HepG2 (cell line): ENCODE measurements around the gene ASPHD1. TPM values are rescaled to one million over a fixed set of nuclear protein-coding genes. Genes with fewer than 3 reads are reported as not detected.

Experiments used
- ARNTL ChIP-seq: sonication (generic); formaldehyde crosslinking; IDR thresholded peaks from 2 replicates; pipeline ENCODE4 v1.4.0; 2020; ENCODE audit warnings: mild to moderate bottlenecking, missing genetic modification reagents
- BCL6 ChIP-seq: IDR thresholded peaks from 2 replicates; pipeline ENCODE4 v1.6.1; 2016; ENCODE audit warnings: missing genetic modification reagents, missing compliant biosample characterization
- HMG20B ChIP-seq: conservative IDR thresholded peaks from 2 replicates; pipeline ENCODE4 v1.6.1; 2016; ENCODE audit warnings: missing genetic modification reagents, missing compliant biosample characterization
- IRX3 ChIP-seq: sonication (generic); formaldehyde crosslinking; IDR thresholded peaks from 2 replicates; pipeline ENCODE4 v1.8.1; 2023; ENCODE audit warnings: mild to moderate bottlenecking, low read depth, missing genetic modification reagents, borderline replicate concordance
- NR2F1 ChIP-seq, 2 experiments: fragments of 450-650 bp in 1 of 2; formaldehyde crosslinking in 1 of 2; IDR thresholded peaks; 2 replicates each; pipeline versions ENCODE4 v1.5.0 to v1.6.1; 2016 to 2020; ENCODE audit warnings: mild to moderate bottlenecking in 1 of 2, missing compliant biosample characterization in 1 of 2, missing genetic modification reagents in 1 of 2, moderate library complexity in 1 of 2
- PCBP1 ChIP-seq: fragments of 200-400 bp; formaldehyde crosslinking; IDR thresholded peaks from 2 replicates; pipeline ENCODE4 v1.6.1; 2017; ENCODE audit warnings: mild to moderate bottlenecking, low read depth, low read length, borderline replicate concordance
- PRMT3 ChIP-seq: sonication (generic); formaldehyde crosslinking; IDR thresholded peaks from 2 replicates; pipeline ENCODE4 v1.8.1; 2022; ENCODE audit warnings: low read depth, mild to moderate bottlenecking, moderate library complexity, missing genetic modification reagents, borderline replicate concordance
- RFX3 ChIP-seq: IDR thresholded peaks from 2 replicates; pipeline ENCODE4 v1.6.1; 2016; ENCODE audit warnings: missing biosample characterization, missing genetic modification reagents
- RXRB ChIP-seq: IDR thresholded peaks from 2 replicates; pipeline ENCODE4 v1.6.1; 2016; ENCODE audit warnings: borderline replicate concordance, missing genetic modification reagents, missing compliant biosample characterization
- ZBTB42 ChIP-seq: sonication (generic); formaldehyde crosslinking; IDR thresholded peaks from 2 replicates; pipeline ENCODE4 v1.5.0; 2020; ENCODE audit warnings: mild to moderate bottlenecking, missing genetic modification reagents
- ZNF160 ChIP-seq: sonication (generic); formaldehyde crosslinking; IDR thresholded peaks from 2 replicates; pipeline ENCODE4 v1.8.0; 2022; ENCODE audit warnings: mild to moderate bottlenecking, inconsistent platforms, missing genetic modification reagents
- ZNF276 ChIP-seq: sonication (generic); formaldehyde crosslinking; IDR thresholded peaks from 2 replicates; pipeline ENCODE4 v1.4.0; 2020; ENCODE audit warnings: mild to moderate bottlenecking, low read depth, missing genetic modification reagents
- ZNF329 ChIP-seq: sonication (generic); formaldehyde crosslinking; IDR thresholded peaks from 2 replicates; pipeline ENCODE4 v1.9.0; 2021; ENCODE audit warnings: low read depth, mild to moderate bottlenecking, missing genetic modification reagents
- ZNF333 ChIP-seq: sonication (generic); formaldehyde crosslinking; IDR thresholded peaks from 2 replicates; pipeline ENCODE4 v1.4.0; 2020; ENCODE audit warnings: mild to moderate bottlenecking, missing genetic modification reagents, borderline replicate concordance
- ZNF33A ChIP-seq: sonication (generic); formaldehyde crosslinking; IDR thresholded peaks from 2 replicates; pipeline ENCODE4 v1.5.1; 2020; ENCODE audit warnings: missing genetic modification reagents, mild to moderate bottlenecking, moderate library complexity, borderline replicate concordance
- ZNF496 ChIP-seq: sonication (generic); formaldehyde crosslinking; IDR thresholded peaks from 2 replicates; pipeline ENCODE4 v1.8.1; 2023; ENCODE audit warnings: mild to moderate bottlenecking, moderate library complexity, missing genetic modification reagents; ENCODE audit not compliant: insufficient replicate concordance
- ZNF660 ChIP-seq: sonication (generic); formaldehyde crosslinking; IDR thresholded peaks from 2 replicates; pipeline ENCODE4 v1.5.1; 2020; ENCODE audit warnings: mild to moderate bottlenecking, low read depth, missing genetic modification reagents, borderline replicate concordance
- ZSCAN30 ChIP-seq: sonication (generic); formaldehyde crosslinking; IDR thresholded peaks from 2 replicates; pipeline ENCODE4 v1.5.0; 2020; ENCODE audit warnings: mild to moderate bottlenecking, missing genetic modification reagents
- ZSCAN5A ChIP-seq: sonication (generic); formaldehyde crosslinking; IDR thresholded peaks from 2 replicates; pipeline ENCODE4 v1.8.0; 2022; ENCODE audit warnings: mild to moderate bottlenecking, missing genetic modification reagents, borderline replicate concordance
- polyA plus RNA-seq, 8 experiments: library from polyadenylated mRNA; depleted of rRNA in 3 of 8; stranded (reverse) in 7 of 8; unstranded in 1 of 8; fragments of >200 nt; fragmentation: Illumina TruSeq in 4 of 8; extraction: Trizol in 4 of 8; gene quantifications; 2 replicates each; pipeline versions ENCODE4 v1.2.1 to v1.2.3, GENCODE V29; 2011 to 2016; ENCODE audit warnings: low read depth in 4 of 8, missing spikeins in 1 of 8, mixed read lengths in 1 of 8; ENCODE audit not compliant: insufficient read depth in 1 of 8
- total RNA-seq, 5 experiments: library from RNA; depleted of rRNA; stranded (reverse); fragments of >200 nt; fragmentation: Illumina TruSeq; extraction: Trizol; gene quantifications; 2 replicates each; pipeline ENCODE4 v1.2.3, GENCODE V29; 2016; ENCODE audit warnings: low read depth in 1 of 5
- TF ChIP-seq, protein P1 (sequence below): sonication (generic); formaldehyde crosslinking; IDR thresholded peaks from 2 replicates; pipeline ENCODE4 v1.5.0; 2020; ENCODE audit warnings: mild to moderate bottlenecking, missing genetic modification reagents
- TF ChIP-seq, protein P2 (sequence below): sonication (generic); formaldehyde crosslinking; IDR thresholded peaks from 2 replicates; pipeline ENCODE4 v1.5.0; 2020; ENCODE audit warnings: missing genetic modification reagents, mild to moderate bottlenecking, borderline replicate concordance

ASPHD1 gene
- total and polyA plus RNA-seq, 2 of the 13 experiments (the other 11 are each of a cell fraction or from before 2014, with no cell fraction given), result 13.1 to 19.7 TPM

GRCh38 chr16:29862884-29863668, 37.2 kb upstream of the ASPHD1 start, which contains the start of gene CDIPT (continued):
- TF ChIP-seq PRMT3 (no peak), BCL6 (CRISPR knock-in tag) (peak; percentile 40), ZNF660 (no peak), ZNF160 (CRISPR knock-in tag) (no peak), ZBTB42 (CRISPR knock-in tag) (peak; percentile 86; the same call in 1 of the 2 replicates), ZSCAN30 (CRISPR knock-in tag) (0 out of 2 replicates have a peak, but pooled peaks have one; percentile 91), PCBP1 (0 out of 2 replicates have a peak, but pooled peaks have one; percentile 93), ZNF33A (CRISPR knock-in tag) (0 out of 2 replicates have a peak, but pooled peaks have one; percentile 30), HMG20B (peak; percentile 71; the same call in 1 of the 2 replicates), ZNF333 (CRISPR knock-in tag) (peak; percentile 51; the same call in 1 of the 2 replicates), ARNTL (CRISPR knock-in tag) (peak; percentile 31; the same call in 1 of the 2 replicates), ZNF276 (no peak), RFX3 (CRISPR knock-in tag) (peak; percentile 20; the same call in 1 of the 2 replicates), ZSCAN5A (peak; percentile 79; the same call in 1 of the 2 replicates), ZNF329 (0 out of 2 replicates have a peak, but pooled peaks have one; percentile 52), IRX3 (no peak; the same call in 1 of the 2 replicates), RXRB (CRISPR knock-in tag) (peak; percentile 92; the same call in 1 of the 2 replicates), NR2F1 (CRISPR knock-in tag; IDR thresholded peaks at IDR 0.05) (peak in 1 of 2 experiments; percentile 74; a peak in 2 of 4 replicates), ZNF496 (no peak)
- TF ChIP-seq, protein P1, sequence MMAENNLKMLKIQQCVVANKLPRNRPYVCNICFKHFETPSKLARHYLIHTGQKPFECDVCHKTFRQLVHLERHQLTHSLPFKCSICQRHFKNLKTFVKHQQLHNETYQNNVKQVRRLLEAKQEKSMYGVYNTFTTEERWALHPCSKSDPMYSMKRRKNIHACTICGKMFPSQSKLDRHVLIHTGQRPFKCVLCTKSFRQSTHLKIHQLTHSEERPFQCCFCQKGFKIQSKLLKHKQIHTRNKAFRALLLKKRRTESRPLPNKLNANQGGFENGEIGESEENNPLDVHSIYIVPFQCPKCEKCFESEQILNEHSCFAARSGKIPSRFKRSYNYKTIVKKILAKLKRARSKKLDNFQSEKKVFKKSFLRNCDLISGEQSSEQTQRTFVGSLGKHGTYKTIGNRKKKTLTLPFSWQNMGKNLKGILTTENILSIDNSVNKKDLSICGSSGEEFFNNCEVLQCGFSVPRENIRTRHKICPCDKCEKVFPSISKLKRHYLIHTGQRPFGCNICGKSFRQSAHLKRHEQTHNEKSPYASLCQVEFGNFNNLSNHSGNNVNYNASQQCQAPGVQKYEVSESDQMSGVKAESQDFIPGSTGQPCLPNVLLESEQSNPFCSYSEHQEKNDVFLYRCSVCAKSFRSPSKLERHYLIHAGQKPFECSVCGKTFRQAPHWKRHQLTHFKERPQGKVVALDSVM, result peak; percentile 73
- TF ChIP-seq, protein P2, sequence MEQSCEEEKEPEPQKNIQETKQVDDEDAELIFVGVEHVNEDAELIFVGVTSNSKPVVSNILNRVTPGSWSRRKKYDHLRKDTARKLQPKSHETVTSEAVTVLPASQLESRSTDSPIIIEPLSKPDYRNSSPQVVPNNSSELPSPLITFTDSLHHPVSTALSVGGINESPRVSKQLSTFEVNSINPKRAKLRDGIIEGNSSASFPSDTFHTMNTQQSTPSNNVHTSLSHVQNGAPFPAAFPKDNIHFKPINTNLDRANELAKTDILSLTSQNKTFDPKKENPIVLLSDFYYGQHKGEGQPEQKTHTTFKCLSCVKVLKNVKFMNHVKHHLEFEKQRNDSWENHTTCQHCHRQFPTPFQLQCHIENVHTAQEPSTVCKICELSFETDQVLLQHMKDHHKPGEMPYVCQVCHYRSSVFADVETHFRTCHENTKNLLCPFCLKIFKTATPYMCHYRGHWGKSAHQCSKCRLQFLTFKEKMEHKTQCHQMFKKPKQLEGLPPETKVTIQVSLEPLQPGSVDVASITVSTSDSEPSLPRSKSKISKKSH (CRISPR knock-in tag), result peak; percentile 8; the same call in 1 of the 2 replicates
